Lower lobe of right lung (tissue), 2 donors: ENCODE data around the gene FAM120A. TPM values are rescaled to one million over a fixed set of nuclear protein-coding genes. Genes with fewer than 3 reads are reported as not detected.

ENCODE experiments used
- ATAC-seq, 2 donors: fragments of 200-7000 bp; cut with Tn5 transposase; one replicate each; pipeline ENCODE4 v1.9.1; 2020 to 2022; ENCODE audit warnings: mild to moderate bottlenecking in 2 of 2, moderate library complexity in 2 of 2
- DNase-seq: peaks from one replicate; pipeline ENCODE4 v3.0.0-alpha.2; 2020
- H3K27ac ChIP-seq: fragments of 200-600 bp; one replicate; pipeline ENCODE4 v1.8.0; 2022
- H3K27me3 ChIP-seq: fragments of 200-600 bp; one replicate; pipeline ENCODE4 v1.8.0; 2022; ENCODE audit warnings: low read depth
- H3K36me3 ChIP-seq: fragments of 200-600 bp; one replicate; pipeline ENCODE4 v1.8.0; 2022; ENCODE audit warnings: mild to moderate bottlenecking
- H3K4me1 ChIP-seq: fragments of 200-600 bp; one replicate; pipeline ENCODE4 v1.8.0; 2022
- H3K4me3 ChIP-seq: fragments of 200-600 bp; one replicate; pipeline ENCODE4 v1.8.0; 2022; ENCODE audit warnings: mild to moderate bottlenecking
- H3K9me3 ChIP-seq: fragments of 200-600 bp; one replicate; pipeline ENCODE4 v1.8.0; 2022
- intact Hi-C: fragments of 100-400 bp; cut with DNase I; formaldehyde crosslinking; loops from one replicate; pipeline ENCODE4 v1.11.0; 2022
- long read RNA-seq: library from polyadenylated mRNA; unstranded; transcript quantifications from one replicate; pipeline ENCODE4 v2.0.0, GENCODE V29; 2021
- total RNA-seq: library from RNA; stranded (reverse); fragmentation: NEBNext Ultra II Directional; extraction: Animal tissue kit (Norgen Biotek cat#: 25700); gene quantifications from one replicate; pipeline ENCODE4 v1.2.1, GENCODE V29; 2021
- TF ChIP-seq, protein P1 (sequence below): fragments of 200-600 bp; IDR thresholded peaks from one replicate; pipeline ENCODE4 v1.8.0; 2022; ENCODE audit warnings: antibody characterized with exemption, mild to moderate bottlenecking
- donor health status: DM: no; HTN: yes; CAD: no; lungs with severe emphysema.

Gene FAM120A, protein sequence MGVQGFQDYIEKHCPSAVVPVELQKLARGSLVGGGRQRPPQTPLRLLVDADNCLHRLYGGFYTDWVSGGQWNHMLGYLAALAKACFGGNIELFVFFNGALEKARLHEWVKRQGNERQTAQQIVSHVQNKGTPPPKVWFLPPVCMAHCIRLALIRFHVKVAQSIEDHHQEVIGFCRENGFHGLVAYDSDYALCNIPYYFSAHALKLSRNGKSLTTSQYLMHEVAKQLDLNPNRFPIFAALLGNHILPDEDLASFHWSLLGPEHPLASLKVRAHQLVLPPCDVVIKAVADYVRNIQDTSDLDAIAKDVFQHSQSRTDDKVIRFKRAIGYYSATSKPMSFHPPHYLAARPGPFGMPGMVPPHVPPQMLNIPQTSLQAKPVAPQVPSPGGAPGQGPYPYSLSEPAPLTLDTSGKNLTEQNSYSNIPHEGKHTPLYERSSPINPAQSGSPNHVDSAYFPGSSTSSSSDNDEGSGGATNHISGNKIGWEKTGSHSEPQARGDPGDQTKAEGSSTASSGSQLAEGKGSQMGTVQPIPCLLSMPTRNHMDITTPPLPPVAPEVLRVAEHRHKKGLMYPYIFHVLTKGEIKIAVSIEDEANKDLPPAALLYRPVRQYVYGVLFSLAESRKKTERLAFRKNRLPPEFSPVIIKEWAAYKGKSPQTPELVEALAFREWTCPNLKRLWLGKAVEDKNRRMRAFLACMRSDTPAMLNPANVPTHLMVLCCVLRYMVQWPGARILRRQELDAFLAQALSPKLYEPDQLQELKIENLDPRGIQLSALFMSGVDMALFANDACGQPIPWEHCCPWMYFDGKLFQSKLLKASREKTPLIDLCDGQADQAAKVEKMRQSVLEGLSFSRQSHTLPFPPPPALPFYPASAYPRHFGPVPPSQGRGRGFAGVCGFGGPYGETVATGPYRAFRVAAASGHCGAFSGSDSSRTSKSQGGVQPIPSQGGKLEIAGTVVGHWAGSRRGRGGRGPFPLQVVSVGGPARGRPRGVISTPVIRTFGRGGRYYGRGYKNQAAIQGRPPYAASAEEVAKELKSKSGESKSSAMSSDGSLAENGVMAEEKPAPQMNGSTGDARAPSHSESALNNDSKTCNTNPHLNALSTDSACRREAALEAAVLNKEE
- 114 TPM for total RNA-seq
- long read RNA-seq, full-length matches to known transcripts = 3 of 84 reads
- long read RNA-seq, partial matches to known transcripts = 70 of 84 reads
- long read RNA-seq, other reads (novel, unspliced or antisense) = 11 of 84 reads

DNA sequence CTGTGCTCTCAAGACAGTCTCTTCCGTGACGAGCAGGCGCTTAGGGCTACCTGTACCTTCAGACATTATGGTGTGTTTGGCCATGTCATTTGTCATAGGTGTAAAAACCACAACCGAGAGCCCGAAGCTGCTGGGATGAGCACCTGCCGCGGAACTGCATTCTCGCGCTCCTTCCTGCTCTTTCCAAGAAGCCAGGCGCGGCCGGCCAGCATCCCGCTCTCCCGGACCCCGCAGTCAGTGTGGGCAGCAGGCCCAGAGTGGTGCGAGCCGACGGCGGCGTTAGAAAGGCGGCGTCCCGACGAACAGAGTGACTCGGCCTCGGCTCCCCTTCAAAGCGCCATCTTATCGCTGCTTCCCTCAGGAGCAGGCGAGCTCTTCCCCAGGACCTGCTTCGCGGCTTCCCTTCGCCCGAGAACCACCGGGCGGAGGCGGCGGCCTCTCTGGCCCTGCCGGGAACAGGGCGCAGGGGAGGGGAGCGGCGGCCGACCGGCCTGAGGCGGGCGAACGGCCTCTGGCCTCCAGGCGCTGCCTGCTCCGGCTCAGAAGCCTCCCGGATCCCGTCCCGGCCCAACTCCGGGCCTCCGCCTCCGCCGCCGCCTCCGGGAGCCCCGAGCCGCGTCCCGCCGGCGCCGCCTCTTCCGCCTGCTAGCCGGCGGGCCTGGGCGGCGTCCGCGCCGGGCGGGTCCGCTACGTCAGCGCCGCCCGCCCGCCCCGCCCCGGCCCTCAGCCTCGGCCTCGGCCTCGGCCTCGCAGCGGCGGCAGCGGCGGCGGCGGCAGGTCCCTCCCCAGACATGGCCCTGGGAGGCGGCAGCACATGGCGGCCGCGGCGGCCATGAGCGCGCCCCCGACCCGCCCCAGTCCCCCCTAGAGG, at the start of gene FAM120A:
Gene FAM120A (plus strand): TSS at position 741 of the 871 bp plus-strand sequence. CDS start 231 bp downstream, outside the sequence.
- Histone ChIP-seq H3K9me3 (no peaks in the 10 kb centered on the region), H3K4me1 (peaks cover 40% of the 10 kb centered on the region), H3K27me3 (no peaks in the 10 kb centered on the region), H3K36me3 (peaks cover 35% of the 10 kb centered on the region), H3K4me3 (peak within 1 kb of the TSS; percentile 90), H3K27ac (peak within 1 kb of the TSS; percentile 99)
- ATAC-seq (peak; percentile 89), DNase-seq (peak; percentile 84)
- intact Hi-C loops = no loop called here
- TF ChIP-seq, protein P1, sequence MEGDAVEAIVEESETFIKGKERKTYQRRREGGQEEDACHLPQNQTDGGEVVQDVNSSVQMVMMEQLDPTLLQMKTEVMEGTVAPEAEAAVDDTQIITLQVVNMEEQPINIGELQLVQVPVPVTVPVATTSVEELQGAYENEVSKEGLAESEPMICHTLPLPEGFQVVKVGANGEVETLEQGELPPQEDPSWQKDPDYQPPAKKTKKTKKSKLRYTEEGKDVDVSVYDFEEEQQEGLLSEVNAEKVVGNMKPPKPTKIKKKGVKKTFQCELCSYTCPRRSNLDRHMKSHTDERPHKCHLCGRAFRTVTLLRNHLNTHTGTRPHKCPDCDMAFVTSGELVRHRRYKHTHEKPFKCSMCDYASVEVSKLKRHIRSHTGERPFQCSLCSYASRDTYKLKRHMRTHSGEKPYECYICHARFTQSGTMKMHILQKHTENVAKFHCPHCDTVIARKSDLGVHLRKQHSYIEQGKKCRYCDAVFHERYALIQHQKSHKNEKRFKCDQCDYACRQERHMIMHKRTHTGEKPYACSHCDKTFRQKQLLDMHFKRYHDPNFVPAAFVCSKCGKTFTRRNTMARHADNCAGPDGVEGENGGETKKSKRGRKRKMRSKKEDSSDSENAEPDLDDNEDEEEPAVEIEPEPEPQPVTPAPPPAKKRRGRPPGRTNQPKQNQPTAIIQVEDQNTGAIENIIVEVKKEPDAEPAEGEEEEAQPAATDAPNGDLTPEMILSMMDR = no peak

DNA sequence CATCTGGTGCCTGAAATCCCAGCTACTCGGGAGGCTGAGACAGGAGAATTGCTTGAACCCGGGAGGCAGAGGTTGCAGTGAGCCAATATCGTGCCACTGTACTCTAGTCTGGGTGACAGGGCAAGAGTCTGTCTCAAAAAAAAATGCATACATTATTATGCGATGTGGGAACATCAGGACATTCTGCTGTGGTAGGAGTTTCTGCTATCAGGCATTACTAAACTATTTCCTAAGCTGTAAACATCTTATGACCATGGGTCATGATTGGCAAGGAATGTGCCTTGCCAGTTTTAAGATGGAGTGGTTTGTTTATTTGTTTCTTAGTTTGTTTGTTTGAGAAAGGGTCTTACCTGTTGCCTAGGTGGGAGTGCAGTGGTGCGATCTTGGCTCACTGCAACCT, 45.1 kb upstream of the FAM120A start:
- intact Hi-C loops = no loop called here
- ATAC-seq (no peak), DNase-seq (no peak)
- Histone ChIP-seq H3K9me3 (no peaks in the 10 kb centered on the region), H3K27me3 (no peaks in the 10 kb centered on the region), H3K4me1 (no peaks in the 10 kb centered on the region), H3K36me3 (no peaks in the 10 kb centered on the region), H3K4me3 (no peak overlapping the region), H3K27ac (no peak overlapping the region)
- TF ChIP-seq, protein P1 = no peak

DNA sequence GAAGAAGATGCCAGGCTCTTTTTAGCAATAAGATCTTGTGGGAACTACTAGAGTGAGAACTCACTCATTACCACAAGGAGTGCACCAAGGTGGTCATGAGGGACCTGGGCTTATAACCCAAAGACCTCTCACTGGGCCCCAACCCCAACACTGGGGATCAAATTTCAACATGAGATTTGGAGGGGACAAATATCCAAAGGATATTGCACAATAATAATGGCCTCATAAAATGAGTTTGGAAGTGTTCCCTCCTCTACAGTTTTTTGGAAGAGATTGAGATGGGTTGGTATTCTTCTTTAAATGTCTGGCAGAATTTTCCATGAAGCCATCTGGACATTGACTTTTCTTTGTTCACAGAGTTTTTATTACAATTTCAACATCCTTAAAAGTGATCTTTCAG, 38.0 kb upstream of the FAM120A start:
- TF ChIP-seq, protein P1 = no peak
- Histone ChIP-seq H3K4me1 (no peaks in the 10 kb centered on the region), H3K9me3 (no peaks in the 10 kb centered on the region), H3K4me3 (no peak overlapping the region), H3K27ac (no peak overlapping the region), H3K27me3 (no peaks in the 10 kb centered on the region), H3K36me3 (no peaks in the 10 kb centered on the region)
- ATAC-seq (no peak), DNase-seq (no peak)
- intact Hi-C loops = no loop called here

DNA sequence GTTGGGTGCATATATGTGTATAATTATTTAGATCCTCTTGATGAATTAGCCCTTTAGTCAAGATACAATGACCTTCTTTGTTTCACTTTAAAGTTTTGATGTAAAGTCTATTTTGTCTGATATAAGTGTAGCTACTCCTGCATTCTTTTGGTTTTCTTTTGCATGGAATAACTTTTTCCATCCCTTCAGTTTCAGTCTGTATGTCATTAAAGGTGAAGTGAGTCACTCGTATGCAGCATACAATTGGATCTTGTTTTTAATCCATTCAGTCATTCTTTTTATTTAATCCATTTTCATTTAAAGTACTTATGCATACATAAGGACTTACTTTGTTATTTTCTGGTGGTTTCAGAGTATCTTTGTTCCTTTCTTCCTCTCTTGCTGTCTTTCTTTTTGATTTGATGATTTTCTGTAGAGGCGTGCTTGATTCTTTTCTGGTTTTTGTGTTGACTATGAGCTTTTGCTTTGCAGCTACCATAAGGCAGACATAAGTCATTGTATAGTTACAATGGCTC, 36.3 kb upstream of the FAM120A start:
- Histone ChIP-seq H3K36me3 (no peaks in the 10 kb centered on the region), H3K9me3 (peaks cover 7% of the 10 kb centered on the region), H3K27me3 (no peaks in the 10 kb centered on the region), H3K27ac (no peak overlapping the region), H3K4me1 (no peaks in the 10 kb centered on the region), H3K4me3 (no peak overlapping the region)
- TF ChIP-seq, protein P1 = no peak
- intact Hi-C loops = no loop called here
- DNase-seq (no peak), ATAC-seq (no peak)
